ENCODE results near the gene NCAPD2. TPM values are rescaled to one million over a fixed set of nuclear protein-coding genes. Genes with fewer than 3 reads are reported as not detected.
A peak's percentile ranks its signal among the peaks of the same experiment; 100 is the strongest.

The NCAPD2 gene
- total and polyA plus RNA-seq, 4 donors: 21.0 to 30.0 (median 29.0) TPM

GRCh38 chr12:6575648-6576047, 81.7 kb downstream of the NCAPD2 start:
- H3K27me3 ChIP-seq (ENCODE audit: control insufficient read depth, insufficient read depth, low read length): no peaks in the 10 kb centered on the region
- H3K36me3 ChIP-seq (ENCODE audit: control insufficient read depth, insufficient read depth, low read length): peaks cover 81% of the 10 kb centered on the region
- 92% methylated on average over 8 of the region's 8 CpGs for WGBS (ENCODE audit: insufficient coverage)

More at GRCh38 chr12:6575648-6576047, 81.7 kb downstream of the NCAPD2 start:
- no peak for DNase-seq (ENCODE audit: low read depth in 4 of 6, low spot score in 6 of 6)
- Histone ChIP-seq H3K27ac (ENCODE audit: low read depth, low read length) (no peak overlapping the region), H3K4me3 (ENCODE audit: low read depth, low read length) (no peak overlapping the region), H3K4me1 (ENCODE audit: control insufficient read depth, insufficient read depth, low read length) (no peaks in the 10 kb centered on the region), H3K9me3 (ENCODE audit: control insufficient read depth, insufficient read depth, low read length) (no peaks in the 10 kb centered on the region)

Small RNAs within 50 kb of the gene (small RNA-seq; reads per million reads assigned to genes)
- 166 reads per million, percentile 98 among the genes with 10 or more reads in this experiment for gene SCARNA11 (ENCODE audit: low replicate concordance)

Other genes with a start within 250 kb of the NCAPD2 start
- gene PLEKHG6, start 183.4 kb upstream of the NCAPD2 start, total RNA-seq: under 1 TPM in 1 of 2 donors, not detected in 1; 0.39 TPM
- gene PLEKHG6, start 183.4 kb upstream of the NCAPD2 start, polyA plus RNA-seq (ENCODE audit: insufficient read length in 2 of 2): under 1 TPM; 0.32 to 0.95 TPM
- gene TNFRSF1A, start 152.0 kb upstream of the NCAPD2 start, total RNA-seq: 10 to 100 TPM; 38.1 to 62.4 TPM
- gene TNFRSF1A, start 152.0 kb upstream of the NCAPD2 start, polyA plus RNA-seq (ENCODE audit: insufficient read length in 2 of 2): 10 to 100 TPM; 54.0 to 57.3 TPM
- 1 to 10 TPM in 1 of 2 donors, under 1 TPM in 1; 0.40 to 1.3 TPM for gene SCNN1A, start 118.5 kb upstream of the NCAPD2 start, total RNA-seq
- under 1 TPM; 0.69 to 0.76 TPM for gene SCNN1A, start 118.5 kb upstream of the NCAPD2 start, polyA plus RNA-seq (ENCODE audit: insufficient read length in 2 of 2)
- 10 to 100 TPM in 1 of 2 donors, 1 to 10 TPM in 1; 6.8 to 43.5 TPM for gene LTBR, start 109.9 kb upstream of the NCAPD2 start, total RNA-seq
- gene LTBR, start 109.9 kb upstream of the NCAPD2 start, polyA plus RNA-seq (ENCODE audit: insufficient read length in 2 of 2): 10 to 100 TPM; 17.7 to 24.5 TPM
- gene CD27, start 49.1 kb upstream of the NCAPD2 start, total RNA-seq: under 1 TPM; 0.50 TPM
- gene CD27, start 49.1 kb upstream of the NCAPD2 start, polyA plus RNA-seq (ENCODE audit: insufficient read length in 2 of 2): 1 to 10 TPM; 3.0 to 3.6 TPM
- gene TAPBPL, start 42.1 kb upstream of the NCAPD2 start, total RNA-seq: 10 to 100 TPM in 1 of 2 donors, 1 to 10 TPM in 1; 7.6 to 26.4 TPM
- 10 to 100 TPM; 10.0 to 10.7 TPM for gene TAPBPL, start 42.1 kb upstream of the NCAPD2 start, polyA plus RNA-seq (ENCODE audit: insufficient read length in 2 of 2)
- 100 to 1,000 TPM in 1 of 2 donors, 10 to 100 TPM in 1; 38.3 to 185 TPM for gene VAMP1, start 23.4 kb upstream of the NCAPD2 start, total RNA-seq
- 100 to 1,000 TPM; 279 TPM for gene VAMP1, start 23.4 kb upstream of the NCAPD2 start, polyA plus RNA-seq (ENCODE audit: insufficient read length in 2 of 2)
- 100 to 1,000 TPM in 1 of 2 donors, 10 to 100 TPM in 1; 45.4 to 180 TPM for gene MRPL51, start 840 bp upstream of the NCAPD2 start, total RNA-seq
- 100 to 1,000 TPM; 122 to 128 TPM for gene MRPL51, start 840 bp upstream of the NCAPD2 start, polyA plus RNA-seq (ENCODE audit: insufficient read length in 2 of 2)
- gene GAPDH, start 40.4 kb downstream of the NCAPD2 start, total RNA-seq: 1,000 to 10,000 TPM; 1,774 to 2,778 TPM
- 1,000 to 10,000 TPM; 3,263 to 3,295 TPM for gene GAPDH, start 40.4 kb downstream of the NCAPD2 start, polyA plus RNA-seq (ENCODE audit: insufficient read length in 2 of 2)
- 10 to 100 TPM in 1 of 2 donors, 1 to 10 TPM in 1; 8.4 to 15.8 TPM for gene IFFO1, start 61.9 kb downstream of the NCAPD2 start, total RNA-seq
- 10 to 100 TPM; 26.4 to 35.6 TPM for gene IFFO1, start 61.9 kb downstream of the NCAPD2 start, polyA plus RNA-seq (ENCODE audit: insufficient read length in 2 of 2)
- 10 to 100 TPM in 1 of 2 donors, 1 to 10 TPM in 1; 8.0 to 22.2 TPM for gene NOP2, start 74.2 kb downstream of the NCAPD2 start, total RNA-seq
- 10 to 100 TPM; 24.5 to 33.7 TPM for gene NOP2, start 74.2 kb downstream of the NCAPD2 start, polyA plus RNA-seq (ENCODE audit: insufficient read length in 2 of 2)
- gene CHD4, start 113.3 kb downstream of the NCAPD2 start, total RNA-seq: 100 to 1,000 TPM; 179 to 185 TPM
- gene CHD4, start 113.3 kb downstream of the NCAPD2 start, polyA plus RNA-seq (ENCODE audit: insufficient read length in 2 of 2): 100 to 1,000 TPM; 177 to 185 TPM
- 1 to 10 TPM; 2.5 to 3.5 TPM for gene LPAR5, start 141.9 kb downstream of the NCAPD2 start, total RNA-seq
- gene LPAR5, start 141.9 kb downstream of the NCAPD2 start, polyA plus RNA-seq (ENCODE audit: insufficient read length in 2 of 2): 1 to 10 TPM; 6.0 to 9.1 TPM
- gene ACRBP, start 153.3 kb downstream of the NCAPD2 start, total RNA-seq: 1 to 10 TPM in 1 of 2 donors, under 1 TPM in 1; 0.69 to 3.9 TPM
- 1 to 10 TPM; 1.9 to 3.6 TPM for gene ACRBP, start 153.3 kb downstream of the NCAPD2 start, polyA plus RNA-seq (ENCODE audit: insufficient read length in 2 of 2)
- gene ING4, start 169.0 kb downstream of the NCAPD2 start, total RNA-seq: 10 to 100 TPM; 87.5 to 90.5 TPM
- gene ING4, start 169.0 kb downstream of the NCAPD2 start, polyA plus RNA-seq (ENCODE audit: insufficient read length in 2 of 2): 100 to 1,000 TPM in 1 of 2 donors, 10 to 100 TPM in 1; 94.6 to 104 TPM
- 10 to 100 TPM; 14.9 to 33.8 TPM for gene ZNF384, start 195.3 kb downstream of the NCAPD2 start, total RNA-seq
- 10 to 100 TPM; 66.6 to 80.2 TPM for gene ZNF384, start 195.3 kb downstream of the NCAPD2 start, polyA plus RNA-seq (ENCODE audit: insufficient read length in 2 of 2)
- gene PIANP, start 206.7 kb downstream of the NCAPD2 start, total RNA-seq: 1 to 10 TPM; 2.0 to 3.8 TPM
- 10 to 100 TPM; 81.7 to 86.8 TPM for gene PIANP, start 206.7 kb downstream of the NCAPD2 start, polyA plus RNA-seq (ENCODE audit: insufficient read length in 2 of 2)
- gene COPS7A, start 229.9 kb downstream of the NCAPD2 start, total RNA-seq: 10 to 100 TPM; 43.4 to 80.4 TPM
- 10 to 100 TPM; 83.5 to 98.0 TPM for gene COPS7A, start 229.9 kb downstream of the NCAPD2 start, polyA plus RNA-seq (ENCODE audit: insufficient read length in 2 of 2)